MM.1S (cell line): ENCODE measurements around the gene POLR3A.
"Not testable (repeated sequence)": the region's sequence is repeated elsewhere in the genome, so short reads cannot be mapped to it uniquely, and the experiment has no call there.

Source experiments
- DNase-seq: peaks from one replicate; pipeline ENCODE4 v3.0.0-alpha.2; 2015
- H2AFZ ChIP-seq: fragments of 300-600 bp; sonication (generic); 2 replicates; pipeline ENCODE4 v1.6.0; 2016; ENCODE audit warnings: antibody characterized with exemption, low read length
- H3F3A ChIP-seq: fragments of 300-600 bp; sonication (generic); 2 replicates; pipeline ENCODE4 v1.6.1; 2016; ENCODE audit warnings: mild to moderate bottlenecking, antibody characterized with exemption, low read length, moderate library complexity, mixed read lengths; ENCODE audit not compliant: insufficient read depth
- H3K27ac ChIP-seq: fragments of 300-600 bp; sonication (generic); 2 replicates; pipeline ENCODE4 v1.5.1; 2016; ENCODE audit warnings: mild to moderate bottlenecking, low read length
- H3K27me3 ChIP-seq: fragments of 300-600 bp; sonication (generic); replicated peaks from 2 replicates; pipeline ENCODE4 v1.6.0; 2016; ENCODE audit warnings: low read length; ENCODE audit not compliant: insufficient read depth
- H3K36me3 ChIP-seq: fragments of 300-600 bp; sonication (generic); replicated peaks from 2 replicates; pipeline ENCODE4 v1.6.1; 2016; ENCODE audit warnings: mild to moderate bottlenecking, low read length, mixed read lengths; ENCODE audit not compliant: insufficient read depth
- H3K4me1 ChIP-seq: fragments of 300-600 bp; sonication (generic); 2 replicates; pipeline ENCODE4 v1.6.1; 2016; ENCODE audit warnings: low read length, mixed read lengths
- H3K4me2 ChIP-seq: fragments of 300-600 bp; sonication (generic); 2 replicates; pipeline ENCODE4 v1.6.0; 2016; ENCODE audit warnings: low read depth, low read length
- H3K4me3 ChIP-seq: fragments of 300-600 bp; sonication (generic); 2 replicates; pipeline ENCODE4 v1.5.1; 2016; ENCODE audit warnings: low read length, mixed read lengths
- H3K79me2 ChIP-seq: fragments of 300-600 bp; sonication (generic); 2 replicates; pipeline ENCODE4 v1.6.1; 2016; ENCODE audit warnings: mixed run types, low read length, mixed read lengths
- H3K9ac ChIP-seq: fragments of 300-600 bp; sonication (generic); 2 replicates; pipeline ENCODE4 v1.6.1; 2016; ENCODE audit warnings: low read length, mixed read lengths
- H3K9me2 ChIP-seq: fragments of 300-600 bp; sonication (generic); replicated peaks from 2 replicates; pipeline ENCODE4 v1.6.1; 2016; ENCODE audit warnings: mild to moderate bottlenecking, low read length, mixed read lengths; ENCODE audit not compliant: insufficient read depth
- H3K9me3 ChIP-seq: fragments of 300-600 bp; sonication (generic); replicated peaks from 2 replicates; pipeline ENCODE4 v1.6.1; 2016; ENCODE audit warnings: mild to moderate bottlenecking, low read length, mixed read lengths; ENCODE audit not compliant: insufficient read depth
- H4K20me1 ChIP-seq: fragments of 300-600 bp; sonication (generic); 2 replicates; pipeline ENCODE4 v1.6.1; 2016; ENCODE audit warnings: mild to moderate bottlenecking, low read length, moderate library complexity, mixed read lengths; ENCODE audit not compliant: insufficient read depth
- EZH2 ChIP-seq: fragments of 300-600 bp; sonication (generic); optimal IDR thresholded peaks from 2 replicates; pipeline ENCODE3; 2017; ENCODE audit warnings: low read depth, mild to moderate bottlenecking, antibody characterized with exemption, low read length, mixed read lengths
- EZH2phosphoT487 ChIP-seq: fragments of 300-600 bp; sonication (generic); IDR thresholded peaks from 2 replicates; pipeline ENCODE4 v1.6.1; 2018; ENCODE audit warnings: antibody characterized with exemption, low read length
- TF ChIP-seq, protein P1 (sequence below): fragments of 300-600 bp; sonication (generic); IDR thresholded peaks from 2 replicates; pipeline ENCODE4 v1.5.1; 2016; ENCODE audit warnings: antibody characterized with exemption, low read length, mixed read lengths

Gene POLR3A

DNA sequence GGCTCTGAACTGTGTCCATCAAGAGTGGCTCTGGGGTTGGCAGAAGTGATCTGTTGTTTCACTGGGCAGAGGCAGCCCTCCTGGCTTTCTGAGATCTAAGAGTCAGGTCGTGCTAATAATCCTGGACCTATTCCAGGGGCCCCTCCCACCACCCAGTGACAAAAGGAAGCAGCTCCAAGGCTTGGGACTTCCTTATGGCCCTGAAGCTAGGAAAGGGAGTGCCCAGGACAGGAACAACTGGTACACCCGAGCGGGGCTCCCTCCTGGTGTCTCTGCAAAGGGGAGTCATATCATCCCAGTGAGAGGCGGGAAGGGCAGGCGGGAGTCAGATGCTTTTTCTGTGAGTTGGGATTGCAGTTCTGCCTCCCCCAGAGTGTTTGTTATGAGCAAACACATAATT, 36.7 kb upstream of the POLR3A start:
- no peak overlapping the region for H3K9ac ChIP-seq
- no peaks in the 10 kb centered on the region for H3K4me1 ChIP-seq
- H4K20me1 ChIP-seq = no peaks in the 10 kb centered on the region
- H3K4me3 ChIP-seq = no peak overlapping the region
- H2AFZ ChIP-seq = no peak overlapping the region
- no peaks in the 10 kb centered on the region for H3K79me2 ChIP-seq
- no peaks in the 10 kb centered on the region for H3K9me3 ChIP-seq
- H3K9me2 ChIP-seq = no peaks in the 10 kb centered on the region
- no peak overlapping the region for H3K4me2 ChIP-seq
- H3K27me3 ChIP-seq = no peaks in the 10 kb centered on the region
- TF ChIP-seq, protein P1, sequence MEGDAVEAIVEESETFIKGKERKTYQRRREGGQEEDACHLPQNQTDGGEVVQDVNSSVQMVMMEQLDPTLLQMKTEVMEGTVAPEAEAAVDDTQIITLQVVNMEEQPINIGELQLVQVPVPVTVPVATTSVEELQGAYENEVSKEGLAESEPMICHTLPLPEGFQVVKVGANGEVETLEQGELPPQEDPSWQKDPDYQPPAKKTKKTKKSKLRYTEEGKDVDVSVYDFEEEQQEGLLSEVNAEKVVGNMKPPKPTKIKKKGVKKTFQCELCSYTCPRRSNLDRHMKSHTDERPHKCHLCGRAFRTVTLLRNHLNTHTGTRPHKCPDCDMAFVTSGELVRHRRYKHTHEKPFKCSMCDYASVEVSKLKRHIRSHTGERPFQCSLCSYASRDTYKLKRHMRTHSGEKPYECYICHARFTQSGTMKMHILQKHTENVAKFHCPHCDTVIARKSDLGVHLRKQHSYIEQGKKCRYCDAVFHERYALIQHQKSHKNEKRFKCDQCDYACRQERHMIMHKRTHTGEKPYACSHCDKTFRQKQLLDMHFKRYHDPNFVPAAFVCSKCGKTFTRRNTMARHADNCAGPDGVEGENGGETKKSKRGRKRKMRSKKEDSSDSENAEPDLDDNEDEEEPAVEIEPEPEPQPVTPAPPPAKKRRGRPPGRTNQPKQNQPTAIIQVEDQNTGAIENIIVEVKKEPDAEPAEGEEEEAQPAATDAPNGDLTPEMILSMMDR = no peak
- TF ChIP-seq EZH2phosphoT487 (no peak), EZH2 (no peak)
- no peaks in the 10 kb centered on the region for H3F3A ChIP-seq
- H3K27ac ChIP-seq = no peak overlapping the region
- no peaks in the 10 kb centered on the region for H3K36me3 ChIP-seq
- no peak for DNase-seq

DNA sequence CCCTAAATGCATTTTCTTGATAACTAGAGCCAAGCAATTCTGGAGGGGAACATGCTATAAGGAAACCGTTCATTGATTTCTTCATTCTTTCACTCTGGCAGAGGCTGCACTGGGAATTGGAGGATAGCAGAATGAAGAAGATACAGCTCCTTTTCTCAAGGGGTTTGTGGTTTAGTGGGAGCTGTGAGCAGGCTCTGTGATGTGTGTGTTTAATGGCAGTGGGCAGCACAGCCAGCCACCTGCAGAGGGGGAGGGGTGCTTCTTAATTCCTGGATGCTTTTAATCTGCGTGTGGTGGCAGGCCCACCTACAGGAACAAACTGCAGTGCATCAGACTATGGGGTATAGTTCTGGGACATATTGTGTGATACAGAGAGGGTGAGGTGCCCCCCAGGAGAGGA, 36.3 kb upstream of the POLR3A start:
- no peak overlapping the region for H3K4me2 ChIP-seq

DNA sequence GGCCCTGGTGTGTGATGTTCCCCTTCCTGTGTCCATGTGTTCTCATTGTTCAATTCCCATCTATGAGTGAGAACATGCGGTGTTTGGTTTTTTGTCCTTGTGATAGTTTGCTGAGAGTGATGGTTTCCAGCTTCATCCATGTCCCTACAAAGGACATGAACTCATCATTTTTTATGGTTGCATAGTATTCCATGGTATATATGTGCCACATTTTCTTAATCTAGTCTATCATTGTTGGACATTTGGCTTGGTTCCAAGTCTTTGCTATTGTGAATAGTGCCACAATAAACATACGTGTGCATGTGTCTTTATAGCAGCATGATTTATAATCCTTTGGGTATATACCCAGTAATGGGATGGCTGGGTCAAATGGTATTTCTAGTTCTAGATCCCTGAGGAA, 35.6 kb upstream of the POLR3A start:
- H3K4me3 ChIP-seq, H2AFZ ChIP-seq, H3K27ac ChIP-seq, H3K9ac ChIP-seq, DNase-seq, H3K4me1 ChIP-seq, H3K79me2 ChIP-seq, H3K9me2 ChIP-seq, H3K4me2 ChIP-seq, H3K36me3 ChIP-seq, H3K27me3 ChIP-seq, H3K9me3 ChIP-seq, H3F3A ChIP-seq, H4K20me1 ChIP-seq: not testable (repeated sequence)

More for the DNA sequence above, 36.3 kb upstream of the POLR3A start:
- Histone ChIP-seq H3K4me3 (no peak overlapping the region), H3K9ac (no peak overlapping the region), H3K36me3 (no peaks in the 10 kb centered on the region), H3K79me2 (no peaks in the 10 kb centered on the region), H3K4me1 (no peaks in the 10 kb centered on the region), H3K27me3 (no peaks in the 10 kb centered on the region), H2AFZ (no peak overlapping the region), H4K20me1 (no peaks in the 10 kb centered on the region), H3F3A (no peaks in the 10 kb centered on the region), H3K27ac (no peak overlapping the region), H3K9me2 (no peaks in the 10 kb centered on the region), H3K9me3 (no peaks in the 10 kb centered on the region)
- DNase-seq = no peak
- TF ChIP-seq, protein P1 = no peak
- TF ChIP-seq EZH2phosphoT487 = no peak
- TF ChIP-seq EZH2 = no peak

DNA sequence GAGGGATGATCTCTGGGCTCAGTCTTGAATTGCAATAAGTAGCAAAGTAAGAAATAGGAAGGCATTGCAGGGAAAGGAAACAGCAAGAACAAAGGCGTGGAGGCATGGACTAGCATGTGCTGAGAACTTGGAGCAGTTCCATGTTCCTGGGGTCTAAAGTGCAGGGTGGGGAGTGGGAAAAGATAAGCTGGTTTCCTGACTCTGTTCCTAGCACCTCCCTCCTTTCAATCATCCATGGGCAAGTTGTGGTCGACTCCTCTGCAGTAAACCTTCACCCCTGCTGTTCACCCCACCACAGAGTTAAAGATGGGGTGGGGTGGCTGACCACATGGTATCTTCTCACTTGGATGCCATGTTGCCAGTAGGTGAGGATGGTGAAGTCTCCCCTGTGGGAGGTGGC, 33.9 kb upstream of the POLR3A start:
- Histone ChIP-seq H3K9me2 (no peaks in the 10 kb centered on the region), H3K27me3 (no peaks in the 10 kb centered on the region), H3K4me2 (no peak overlapping the region), H3K79me2 (no peaks in the 10 kb centered on the region), H3K36me3 (no peaks in the 10 kb centered on the region), H3K4me1 (no peaks in the 10 kb centered on the region), H3K9me3 (no peaks in the 10 kb centered on the region), H3K9ac (no peak overlapping the region), H3K27ac (no peak overlapping the region), H3K4me3 (no peak overlapping the region), H4K20me1 (no peaks in the 10 kb centered on the region), H3F3A (no peaks in the 10 kb centered on the region), H2AFZ (no peak overlapping the region)
- DNase-seq = no peak
- TF ChIP-seq, protein P1 = no peak
- TF ChIP-seq EZH2 (no peak), EZH2phosphoT487 (no peak)
